Smooth muscle cell (in vitro differentiated cells): Measurements from ENCODE around the gene TBX20. TPM values are rescaled to one million over a fixed set of nuclear protein-coding genes. Genes with fewer than 3 reads are reported as not detected.
"Not testable (repeated sequence)": the region's sequence is repeated elsewhere in the genome, so short reads cannot be mapped to it uniquely, and the experiment has no call there.

Experiments
- DNase-seq: peaks from one replicate; lab custom pipeline; 2025; ENCODE audit not compliant: unreplicated experiment; lab: John Stamatoyannopoulos, UW
- H2AFZ ChIP-seq: fragments of 200-600 bp; sonication (generic); 2 replicates; pipeline ENCODE4 v1.6.0; 2016; ENCODE audit warnings: antibody characterized with exemption, low read depth, mild to moderate bottlenecking
- H3F3A ChIP-seq: fragments of 200-600 bp; sonication (generic); 2 replicates; pipeline ENCODE4 v1.6.0; 2017; ENCODE audit warnings: antibody characterized with exemption, low read depth
- H3K27ac ChIP-seq: fragments of 200-600 bp; sonication (generic); 2 replicates; pipeline ENCODE4 v1.5.1; 2016; ENCODE audit warnings: low read depth, mild to moderate bottlenecking
- H3K27me3 ChIP-seq: fragments of 200-600 bp; sonication (generic); 2 replicates; pipeline ENCODE4 v1.6.1; 2016; ENCODE audit warnings: low read depth, mild to moderate bottlenecking
- H3K36me3 ChIP-seq: fragments of 200-600 bp; sonication (generic); 2 replicates; pipeline ENCODE4 v1.5.1; 2016; ENCODE audit warnings: low read depth
- H3K4me1 ChIP-seq: fragments of 200-600 bp; sonication (generic); 2 replicates; pipeline ENCODE4 v1.5.1; 2016; ENCODE audit warnings: low read depth
- H3K4me2 ChIP-seq: fragments of 200-600 bp; sonication (generic); 2 replicates; pipeline ENCODE4 v1.6.0; 2016; ENCODE audit warnings: mild to moderate bottlenecking
- H3K4me3 ChIP-seq: fragments of 200-600 bp; sonication (generic); 2 replicates; pipeline ENCODE4 v1.5.1; 2016; ENCODE audit warnings: mild to moderate bottlenecking
- H3K79me2 ChIP-seq: fragments of 200-600 bp; sonication (generic); 2 replicates; pipeline ENCODE4 v1.6.0; 2016; ENCODE audit warnings: low read depth, mild to moderate bottlenecking
- H3K9ac ChIP-seq: fragments of 200-600 bp; sonication (generic); 2 replicates; pipeline ENCODE4 v1.6.0; 2016; ENCODE audit warnings: low read depth
- H3K9me3 ChIP-seq: fragments of 200-600 bp; sonication (generic); replicated peaks from 2 replicates; pipeline ENCODE4 v1.5.1; 2016; ENCODE audit warnings: low read depth
- H4K20me1 ChIP-seq: fragments of 200-600 bp; sonication (generic); 2 replicates; pipeline ENCODE4 v1.6.0; 2016; ENCODE audit warnings: low read depth
- whole genome bisulfite sequencing: methylation state at CpG from one replicate; pipeline ENCODE4 v1.1.7; 2016; ENCODE audit warnings: low lambda C conversion rate; 5-methylcytosine and 5-hydroxymethylcytosine counted together
- polyA plus RNA-seq: library from polyadenylated mRNA; unstranded; fragments of >200 nt; fragmentation: Nextera tagmentation; extraction: Ambion mirVana; gene quantifications from 2 replicates; pipeline ENCODE4 v1.2.1, GENCODE V29; 2016
- total RNA-seq: library from RNA; depleted of rRNA; stranded (reverse); fragments of >200 nt; gene quantifications from 2 replicates; pipeline ENCODE4 v1.2.3, GENCODE V29; 2014
- TF ChIP-seq, protein P1 (sequence below): fragments of 200-600 bp; sonication (generic); IDR thresholded peaks from 2 replicates; pipeline ENCODE4 v1.5.1; 2017; ENCODE audit warnings: borderline replicate concordance, mild to moderate bottlenecking, antibody characterized with exemption; ENCODE audit not compliant: insufficient read depth, poor library complexity, severe bottlenecking

TBX20 gene
- total and polyA plus RNA-seq, 2 experiments from 2014 or later, result 4.3 to 58.4 TPM

DNA sequence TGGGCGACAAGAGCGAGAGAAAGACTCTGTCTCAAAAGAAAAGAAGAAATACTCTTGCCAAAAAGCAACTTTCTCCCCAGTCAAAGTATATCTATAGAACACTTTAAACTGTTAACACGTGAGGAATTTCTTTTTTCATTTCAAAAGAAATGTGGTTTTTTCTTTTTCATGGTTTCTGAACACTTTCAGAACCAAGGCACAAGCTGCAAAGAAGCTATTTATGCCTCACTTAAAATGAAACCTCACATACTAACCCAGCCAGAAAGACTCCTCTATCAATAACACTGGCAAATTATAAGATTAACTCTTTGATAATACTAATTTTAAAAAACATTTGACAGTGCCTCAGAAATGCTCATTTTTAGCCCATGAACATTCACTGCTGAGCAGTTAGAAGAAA, 20.9 kb downstream of the TBX20 start:
- no peak overlapping the region for H3K4me3 ChIP-seq
- H3K4me2 ChIP-seq, result no peak overlapping the region
- WGBS, result 90% methylated on average over 3 of the region's 3 CpGs
- H3K79me2 ChIP-seq, result peaks cover 79% of the 10 kb centered on the region
- peaks cover 8% of the 10 kb centered on the region for H3F3A ChIP-seq
- H2AFZ ChIP-seq, result no peak overlapping the region
- H3K9ac ChIP-seq, result no peak overlapping the region
- no peaks in the 10 kb centered on the region for H3K36me3 ChIP-seq
- DNase-seq, result no peak
- no peaks in the 10 kb centered on the region for H3K9me3 ChIP-seq
- H3K4me1 ChIP-seq, result no peaks in the 10 kb centered on the region
- H4K20me1 ChIP-seq, result peaks cover 49% of the 10 kb centered on the region
- peak overlapping the region; percentile 50 for H3K27ac ChIP-seq
- TF ChIP-seq, protein P1, sequence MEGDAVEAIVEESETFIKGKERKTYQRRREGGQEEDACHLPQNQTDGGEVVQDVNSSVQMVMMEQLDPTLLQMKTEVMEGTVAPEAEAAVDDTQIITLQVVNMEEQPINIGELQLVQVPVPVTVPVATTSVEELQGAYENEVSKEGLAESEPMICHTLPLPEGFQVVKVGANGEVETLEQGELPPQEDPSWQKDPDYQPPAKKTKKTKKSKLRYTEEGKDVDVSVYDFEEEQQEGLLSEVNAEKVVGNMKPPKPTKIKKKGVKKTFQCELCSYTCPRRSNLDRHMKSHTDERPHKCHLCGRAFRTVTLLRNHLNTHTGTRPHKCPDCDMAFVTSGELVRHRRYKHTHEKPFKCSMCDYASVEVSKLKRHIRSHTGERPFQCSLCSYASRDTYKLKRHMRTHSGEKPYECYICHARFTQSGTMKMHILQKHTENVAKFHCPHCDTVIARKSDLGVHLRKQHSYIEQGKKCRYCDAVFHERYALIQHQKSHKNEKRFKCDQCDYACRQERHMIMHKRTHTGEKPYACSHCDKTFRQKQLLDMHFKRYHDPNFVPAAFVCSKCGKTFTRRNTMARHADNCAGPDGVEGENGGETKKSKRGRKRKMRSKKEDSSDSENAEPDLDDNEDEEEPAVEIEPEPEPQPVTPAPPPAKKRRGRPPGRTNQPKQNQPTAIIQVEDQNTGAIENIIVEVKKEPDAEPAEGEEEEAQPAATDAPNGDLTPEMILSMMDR, result no peak
- H3K27me3 ChIP-seq, result no peaks in the 10 kb centered on the region

DNA sequence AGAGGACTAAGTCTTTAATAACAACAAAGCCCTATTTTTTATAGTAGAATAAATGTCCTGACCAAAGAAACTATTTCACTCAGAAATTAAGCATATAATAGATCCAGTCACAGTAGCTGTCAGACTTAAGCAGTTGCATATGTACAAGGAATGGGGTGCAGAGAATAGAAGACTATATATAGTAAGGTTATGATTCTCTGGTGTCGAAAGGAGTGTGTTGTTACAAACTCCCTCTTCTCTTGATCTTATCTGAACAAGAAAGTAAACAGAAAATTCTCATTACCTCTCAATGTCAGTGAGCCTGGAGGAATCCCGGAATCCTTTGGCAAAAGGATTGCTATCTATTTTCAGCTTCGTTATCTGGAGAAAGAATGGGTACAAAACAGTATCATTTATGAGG, 22.7 kb downstream of the TBX20 start:
- peaks cover 88% of the 10 kb centered on the region for H3K79me2 ChIP-seq
- not testable (repeated sequence) for H3K4me3 ChIP-seq, H3K9me3 ChIP-seq, H3K36me3 ChIP-seq, H3K9ac ChIP-seq, H3K27me3 ChIP-seq, DNase-seq, H3K4me2 ChIP-seq, H3K4me1 ChIP-seq, H2AFZ ChIP-seq, H3F3A ChIP-seq
- peak overlapping the region; percentile 50 for H3K27ac ChIP-seq
- H4K20me1 ChIP-seq, result peaks cover 59% of the 10 kb centered on the region
- WGBS, result 61% methylated on average over 3 of the region's 3 CpGs

DNA sequence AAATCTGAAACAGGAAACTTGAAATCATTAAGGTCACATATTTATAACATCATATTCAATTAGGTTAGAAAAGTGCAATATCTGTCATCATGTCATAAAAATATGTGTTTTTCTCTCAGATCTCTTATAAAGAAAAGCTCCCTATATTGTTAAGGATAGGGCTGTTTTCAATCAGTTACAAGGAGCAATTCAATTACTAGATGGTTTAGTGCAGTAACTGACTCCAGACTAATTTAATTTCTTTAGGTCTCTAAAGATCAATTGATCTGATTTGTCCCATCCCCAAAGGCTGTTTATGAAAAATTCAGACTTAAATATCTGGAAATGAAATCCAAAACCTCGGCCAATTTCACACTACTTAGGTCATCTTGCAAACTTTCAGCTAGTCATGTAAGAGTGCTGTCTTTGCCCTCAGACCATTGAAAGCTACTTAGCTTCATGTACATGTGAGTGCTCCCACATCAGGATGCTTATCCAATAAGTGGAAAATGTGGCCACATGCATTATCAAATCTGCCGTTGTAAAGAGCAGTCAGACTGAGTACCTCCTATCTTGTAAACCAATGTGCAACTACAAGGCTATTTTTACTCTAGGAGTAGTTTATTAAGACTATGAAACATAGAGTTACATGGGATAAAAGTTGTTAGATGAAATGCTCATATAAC, 24.7 kb downstream of the TBX20 start:
- H3K4me3 ChIP-seq, H3K4me2 ChIP-seq, H3K9me3 ChIP-seq, H3K9ac ChIP-seq, H3K4me1 ChIP-seq, H2AFZ ChIP-seq, H3F3A ChIP-seq, H3K27me3 ChIP-seq, DNase-seq, H3K36me3 ChIP-seq: not testable (repeated sequence)
- Histone ChIP-seq H3K79me2 (peaks cover 85% of the 10 kb centered on the region), H3K27ac (peak overlapping the region; percentile 50), H4K20me1 (peaks cover 54% of the 10 kb centered on the region)
- 58% methylated on average over 2 of the region's 2 CpGs for WGBS

DNA sequence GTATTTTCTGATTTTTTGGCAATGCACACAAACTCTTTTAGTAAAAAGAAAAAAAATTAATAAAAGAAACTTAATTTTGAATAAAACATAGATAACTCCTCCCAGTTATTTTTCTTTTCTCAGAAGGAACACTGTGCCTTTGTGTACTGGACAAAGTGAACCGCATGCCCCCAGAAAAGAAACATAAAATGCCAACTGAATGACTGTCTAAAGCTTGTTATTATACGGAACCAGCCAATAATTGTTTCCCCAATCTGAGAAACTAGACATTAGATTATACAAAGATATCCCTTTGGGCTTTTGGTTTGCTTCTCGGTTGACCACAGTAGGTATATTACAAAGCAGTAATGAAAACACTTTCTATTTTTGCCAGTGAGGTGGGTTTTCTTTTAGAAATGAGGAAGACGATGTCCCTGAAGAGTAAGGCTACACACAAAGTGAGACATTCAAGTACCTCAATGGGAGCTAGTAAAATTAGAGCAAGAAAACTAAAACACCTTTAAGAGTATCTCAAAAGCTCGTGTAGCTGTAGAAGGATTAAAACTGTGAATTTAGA, 25.3 kb downstream of the TBX20 start:
- H3F3A ChIP-seq, H3K4me3 ChIP-seq, H3K9ac ChIP-seq, H2AFZ ChIP-seq, H3K9me3 ChIP-seq, H3K4me2 ChIP-seq, H3K4me1 ChIP-seq, H3K36me3 ChIP-seq, DNase-seq, H3K27me3 ChIP-seq: not testable (repeated sequence)
- 83% methylated on average over 5 of the region's 5 CpGs for WGBS
- Histone ChIP-seq H3K27ac (peak overlapping the region; percentile 50), H3K79me2 (peaks cover 85% of the 10 kb centered on the region), H4K20me1 (peaks cover 49% of the 10 kb centered on the region)

DNA sequence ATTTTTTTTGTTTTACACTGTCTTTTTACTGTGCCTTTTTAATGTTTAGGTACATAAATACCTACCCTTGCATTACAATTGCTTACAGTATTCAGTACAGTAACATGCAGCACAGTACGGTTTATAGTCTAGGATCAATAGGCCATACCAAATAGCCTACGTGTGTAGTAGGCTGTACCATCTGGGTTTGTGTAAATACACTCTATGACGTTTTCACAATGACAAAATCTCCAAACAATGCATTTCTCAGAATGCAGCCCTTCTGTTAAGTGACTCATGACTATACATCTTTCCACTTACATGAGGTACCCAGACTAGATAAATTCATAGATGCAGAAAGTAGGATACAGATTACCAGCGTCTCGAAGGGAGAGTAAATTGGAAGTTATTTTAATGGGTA, 26.5 kb downstream of the TBX20 start:
- Histone ChIP-seq H3K79me2 (peaks cover 84% of the 10 kb centered on the region), H4K20me1 (peaks cover 50% of the 10 kb centered on the region), H3K27ac (peak overlapping the region; percentile 50)
- H3K4me3 ChIP-seq, H3K9me3 ChIP-seq, H2AFZ ChIP-seq, DNase-seq, H3K4me1 ChIP-seq, H3K4me2 ChIP-seq, H3K9ac ChIP-seq, H3F3A ChIP-seq, H3K27me3 ChIP-seq, H3K36me3 ChIP-seq: not testable (repeated sequence)
- WGBS, result 45% methylated on average over 5 of the region's 5 CpGs

DNA sequence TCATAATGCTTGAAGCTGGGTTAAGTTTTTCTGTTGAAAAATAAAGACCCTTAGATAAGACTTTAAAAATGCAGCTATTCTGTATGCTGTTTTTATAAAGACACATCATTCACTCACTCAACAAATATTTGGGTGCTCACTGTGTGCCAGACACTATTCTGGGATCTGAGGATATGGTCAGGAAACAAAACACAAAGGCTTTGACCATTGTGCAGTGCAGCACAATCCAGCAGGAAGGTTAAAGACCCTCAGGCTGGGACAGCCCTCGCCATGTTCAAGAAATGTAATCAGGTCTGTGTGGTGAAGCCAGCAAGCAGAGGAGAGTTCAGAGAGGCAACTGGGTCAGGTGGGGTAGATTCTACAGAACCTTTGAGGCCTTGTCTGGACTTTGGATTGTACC, 31.5 kb downstream of the TBX20 start:
- H3K9ac ChIP-seq, H3K4me2 ChIP-seq, H2AFZ ChIP-seq, H3K27me3 ChIP-seq, H3F3A ChIP-seq, H3K4me1 ChIP-seq, H3K9me3 ChIP-seq, H3K36me3 ChIP-seq, H3K4me3 ChIP-seq, DNase-seq: not testable (repeated sequence)
- 96% methylated on average over 1 of the region's 1 CpG for WGBS
- Histone ChIP-seq H4K20me1 (peaks cover 48% of the 10 kb centered on the region), H3K27ac (peak overlapping the region; percentile 28), H3K79me2 (peaks cover 73% of the 10 kb centered on the region)

DNA sequence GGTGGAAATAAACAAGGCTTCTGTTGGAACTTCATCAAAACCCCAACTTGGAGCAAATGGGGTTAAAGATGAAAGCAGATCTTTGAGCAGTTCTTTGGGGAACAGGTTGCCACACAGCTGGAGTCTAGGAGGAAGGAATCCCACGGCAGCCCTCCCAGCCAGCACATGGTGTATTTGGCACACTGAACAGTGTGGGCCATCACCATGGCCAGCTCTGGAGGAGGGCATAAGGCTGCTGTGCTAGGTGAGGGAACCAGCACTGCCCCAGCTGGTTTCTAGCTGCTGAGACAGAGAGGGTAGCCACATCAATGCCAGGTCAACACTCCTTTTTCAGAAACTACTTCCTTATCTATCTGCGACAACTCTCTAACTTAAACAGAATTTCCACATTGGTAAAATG, 33.7 kb downstream of the TBX20 start:
- not testable (repeated sequence) for DNase-seq, H3K36me3 ChIP-seq, H3F3A ChIP-seq, H3K4me1 ChIP-seq, H3K9me3 ChIP-seq, H3K9ac ChIP-seq, H2AFZ ChIP-seq, H3K27me3 ChIP-seq, H3K4me2 ChIP-seq, H3K4me3 ChIP-seq
- Histone ChIP-seq H4K20me1 (peaks cover 53% of the 10 kb centered on the region), H3K27ac (peak overlapping the region; percentile 2), H3K79me2 (peaks cover 65% of the 10 kb centered on the region)
- 89% methylated on average over 2 of the region's 2 CpGs for WGBS

DNA sequence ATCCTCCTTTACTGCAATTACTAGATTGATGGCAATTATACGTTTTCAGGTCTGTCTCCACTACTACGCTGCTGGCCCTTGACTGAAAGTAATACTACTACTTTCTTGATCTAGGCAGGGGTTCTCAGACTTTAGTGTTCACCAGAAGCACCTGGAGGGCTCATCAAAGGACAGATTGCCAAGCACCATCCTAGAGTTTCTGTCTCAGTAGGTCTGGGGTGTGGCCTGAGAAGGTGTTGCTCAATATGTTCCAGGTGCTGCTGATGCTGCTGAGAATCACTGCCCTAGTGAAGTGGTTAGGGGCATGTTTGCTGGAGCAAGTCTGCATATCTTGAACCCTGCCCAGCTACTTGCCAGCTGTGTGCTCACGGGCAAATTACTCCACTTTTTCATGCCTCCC, 37.9 kb downstream of the TBX20 start:
- not testable (repeated sequence) for H3K36me3 ChIP-seq, H3K9ac ChIP-seq, DNase-seq, H3K4me1 ChIP-seq, H3K9me3 ChIP-seq, H3K27ac ChIP-seq, H3K4me2 ChIP-seq, H3F3A ChIP-seq, H3K4me3 ChIP-seq, H3K27me3 ChIP-seq, H2AFZ ChIP-seq
- peaks cover 29% of the 10 kb centered on the region for H4K20me1 ChIP-seq
- 79% methylated on average over 3 of the region's 3 CpGs for WGBS
- peaks cover 33% of the 10 kb centered on the region for H3K79me2 ChIP-seq
